Panc1 (cell line): ENCODE measurements around the gene MAGI1. TPM values are rescaled to one million over a fixed set of nuclear protein-coding genes. Genes with fewer than 3 reads are reported as not detected.

Experiments
- ATAC-seq: fragments of 200-7000 bp; cut with Tn5 transposase; 2 replicates; pipeline ENCODE4 v1.9.1; 2020; ENCODE audit warnings: mild to moderate bottlenecking, moderate library complexity
- BruUV-seq: library from RNA; stranded (reverse); fragments of 400-500 nt; replicated peaks from 2 replicates; lab custom pipeline; 2021; lab: Mats Ljungman, UMichigan
- CTCF ChIA-PET: fragments of 300-600 bp; sonication (Branson Sonifier 250); formaldehyde crosslinking; loops from one replicate; lab custom pipeline; 2022; ENCODE audit warnings: antibody characterized with exemption; lab: Charles Lee
- POLR2A ChIA-PET: fragments of 300-600 bp; sonication (Branson Sonifier 250); formaldehyde crosslinking; loops from one replicate; lab custom pipeline; 2022; ENCODE audit warnings: antibody characterized with exemption; lab: Charles Lee
- DNase-seq: peaks from one replicate; pipeline ENCODE4 v3.0.0-alpha.2; 2010; ENCODE audit warnings: low read depth, low spot score
- H3K27ac ChIP-seq: 2 replicates; pipeline ENCODE4 v1.5.1; 2011; ENCODE audit warnings: mild to moderate bottlenecking, low read length, inconsistent platforms
- H3K27me3 ChIP-seq: fragments of 200-500 bp; sonication (Bioruptor generic); 2 replicates; pipeline ENCODE4 v1.6.0; 2014; ENCODE audit warnings: low read length, inconsistent platforms; ENCODE audit not compliant: control insufficient read depth, insufficient read depth
- H3K36me3 ChIP-seq: fragments of 200-500 bp; sonication (Bioruptor generic); 2 replicates; pipeline ENCODE4 v1.5.1; 2014; ENCODE audit warnings: inconsistent platforms, mild to moderate bottlenecking, low read length, moderate library complexity; ENCODE audit not compliant: control insufficient read depth, insufficient read depth
- H3K4me1 ChIP-seq: 2 replicates; pipeline ENCODE4 v1.5.1; 2011; ENCODE audit warnings: inconsistent platforms, mild to moderate bottlenecking, low read length, moderate library complexity; ENCODE audit not compliant: control insufficient read depth, insufficient read depth
- H3K4me3 ChIP-seq, 2 experiments: 2 replicates each; pipeline ENCODE4 v1.5.1; 2011 to 2012; ENCODE audit warnings: low read depth in 2 of 2, low read length in 2 of 2, mild to moderate bottlenecking in 2 of 2, inconsistent platforms in 1 of 2, moderate library complexity in 1 of 2
- H3K9me3 ChIP-seq: fragments of 200-500 bp; sonication (Bioruptor generic); 2 replicates; pipeline ENCODE4 v1.5.1; 2014; ENCODE audit warnings: low read depth, mild to moderate bottlenecking, inconsistent platforms, low read length, moderate library complexity; ENCODE audit not compliant: control insufficient read depth, insufficient read depth
- POLR2AphosphoS5 ChIP-seq: IDR thresholded peaks from 2 replicates; pipeline ENCODE4 v1.6.1; 2012; ENCODE audit warnings: mild to moderate bottlenecking, low read depth, low read length, moderate library complexity
- REST ChIP-seq, 2 experiments: IDR thresholded peaks; 2 replicates each; pipeline ENCODE4 v1.6.1; 2011 to 2012; ENCODE audit warnings: low read depth in 2 of 2, control low read depth in 1 of 2, low read length in 1 of 2, mild to moderate bottlenecking in 1 of 2, moderate library complexity in 1 of 2; ENCODE audit not compliant: insufficient read depth in 1 of 2
- SIN3A ChIP-seq: IDR thresholded peaks from 2 replicates; pipeline ENCODE4 v1.6.1; 2012; ENCODE audit warnings: low read depth, mild to moderate bottlenecking, low read length, moderate library complexity, borderline replicate concordance; ENCODE audit not compliant: insufficient read depth
- TCF7L2 ChIP-seq: IDR thresholded peaks from 2 replicates; pipeline ENCODE4 v1.6.1; 2011; ENCODE audit warnings: mild to moderate bottlenecking, low read depth, low read length, inconsistent platforms
- in situ Hi-C: cut with HindIII; loops from 2 replicates; pipeline ENCODE4 v1.10.0; 2016; ENCODE audit warnings: low sequenced_read_pairs, low pct_unique_long_range_greater_than_20kb
- intact Hi-C: fragments of 100-400 bp; cut with micrococcal nuclease; formaldehyde crosslinking; loops from one replicate; pipeline ENCODE4 v1.10.0; 2022; ENCODE audit not compliant: unreplicated experiment
- total RNA-seq: library from RNA; stranded (reverse); gene quantifications from one replicate; pipeline ENCODE4 v1.2.1, GENCODE V29; 2021; ENCODE audit not compliant: unreplicated experiment
- TF ChIP-seq, protein P1 (sequence below): fragments of 450-650 bp; IDR thresholded peaks from 2 replicates; pipeline ENCODE4 v1.5.1; 2017; ENCODE audit warnings: mild to moderate bottlenecking

Gene MAGI1
- total RNA-seq, 1 experiment from 2014 or later = 9.5 TPM

DNA sequence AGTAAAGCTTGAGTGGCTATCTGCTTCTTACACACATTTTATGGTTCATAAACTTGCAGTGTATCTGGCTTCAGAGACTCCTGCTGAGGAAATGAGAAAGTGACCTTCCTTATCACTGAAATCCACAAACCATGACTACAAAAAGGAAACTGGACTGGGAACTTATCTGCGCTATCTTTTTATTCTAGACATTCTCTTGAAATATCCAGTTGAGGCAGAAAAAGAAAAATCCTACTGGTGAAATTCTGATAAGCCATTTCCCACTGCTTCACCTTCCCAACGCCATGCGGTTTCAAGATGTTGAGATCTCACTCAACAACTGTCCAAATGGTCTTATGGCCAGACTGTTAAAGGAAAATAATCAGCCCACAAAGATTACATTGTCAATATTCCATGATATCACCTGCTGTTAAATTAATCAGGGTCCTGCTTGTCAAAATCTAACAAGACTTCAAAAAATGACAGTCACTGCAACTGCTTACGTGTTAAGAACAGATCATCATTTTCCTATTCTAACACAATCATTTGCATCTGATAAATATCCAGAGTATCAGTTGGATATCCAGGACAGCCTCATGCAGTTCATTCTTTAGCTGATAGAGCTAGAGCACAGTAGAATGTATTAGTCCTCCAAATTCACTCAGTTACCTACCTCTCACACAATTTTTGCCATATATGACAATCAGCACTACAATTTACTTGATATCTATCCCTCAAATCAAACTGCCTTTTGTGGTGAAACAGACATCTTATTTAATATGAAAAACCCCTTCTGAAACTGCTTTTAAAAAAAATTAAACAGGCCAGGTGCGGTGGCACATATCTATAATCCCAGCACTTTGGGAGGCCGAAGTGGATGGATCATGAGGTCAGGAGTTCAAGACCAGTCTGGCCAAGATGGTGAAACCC, 538.1 kb downstream of the MAGI1 start:
- no peaks in the 10 kb centered on the region for H3K9me3 ChIP-seq
- intact Hi-C loops (no loop called here), in situ Hi-C loops (no loop called here)
- H3K27ac ChIP-seq = no peak overlapping the region
- ChIA-PET POLR2A (no interaction called here), CTCF (no interaction called here)
- H3K36me3 ChIP-seq = no peaks in the 10 kb centered on the region
- ATAC-seq = no peak
- no peaks in the 10 kb centered on the region for H3K27me3 ChIP-seq
- no TSS peak for BruUV-seq
- DNase-seq = no peak
- H3K4me3 ChIP-seq = no peak overlapping the region
- TF ChIP-seq REST (IDR thresholded peaks at IDR 0.05; ENCODE audit: insufficient read depth in 1 of 2, low read depth in 2 of 2, low read length in 1 of 2) (no peak), TCF7L2 (no peak), POLR2AphosphoS5 (no peak)
- TF ChIP-seq, protein P1, sequence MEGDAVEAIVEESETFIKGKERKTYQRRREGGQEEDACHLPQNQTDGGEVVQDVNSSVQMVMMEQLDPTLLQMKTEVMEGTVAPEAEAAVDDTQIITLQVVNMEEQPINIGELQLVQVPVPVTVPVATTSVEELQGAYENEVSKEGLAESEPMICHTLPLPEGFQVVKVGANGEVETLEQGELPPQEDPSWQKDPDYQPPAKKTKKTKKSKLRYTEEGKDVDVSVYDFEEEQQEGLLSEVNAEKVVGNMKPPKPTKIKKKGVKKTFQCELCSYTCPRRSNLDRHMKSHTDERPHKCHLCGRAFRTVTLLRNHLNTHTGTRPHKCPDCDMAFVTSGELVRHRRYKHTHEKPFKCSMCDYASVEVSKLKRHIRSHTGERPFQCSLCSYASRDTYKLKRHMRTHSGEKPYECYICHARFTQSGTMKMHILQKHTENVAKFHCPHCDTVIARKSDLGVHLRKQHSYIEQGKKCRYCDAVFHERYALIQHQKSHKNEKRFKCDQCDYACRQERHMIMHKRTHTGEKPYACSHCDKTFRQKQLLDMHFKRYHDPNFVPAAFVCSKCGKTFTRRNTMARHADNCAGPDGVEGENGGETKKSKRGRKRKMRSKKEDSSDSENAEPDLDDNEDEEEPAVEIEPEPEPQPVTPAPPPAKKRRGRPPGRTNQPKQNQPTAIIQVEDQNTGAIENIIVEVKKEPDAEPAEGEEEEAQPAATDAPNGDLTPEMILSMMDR = no peak
- H3K4me1 ChIP-seq = no peaks in the 10 kb centered on the region

- BruUV-seq = no TSS peak
- no peak for TF ChIP-seq SIN3A
- TF ChIP-seq POLR2AphosphoS5 = no peak
- TF ChIP-seq REST (IDR thresholded peaks at IDR 0.05; ENCODE audit: insufficient read depth in 1 of 2, low read depth in 2 of 2, low read length in 1 of 2) = no peak
- TF ChIP-seq, protein P1 = no peak
- no peak for TF ChIP-seq TCF7L2
- Histone ChIP-seq H3K4me3 (no peak overlapping the region), H3K27me3 (no peaks in the 10 kb centered on the region), H3K9me3 (no peaks in the 10 kb centered on the region), H3K4me1 (no peaks in the 10 kb centered on the region), H3K36me3 (no peaks in the 10 kb centered on the region), H3K27ac (no peak overlapping the region)
- in situ Hi-C loops = no loop called here
- DNase-seq (no peak), ATAC-seq (no peak)
- intact Hi-C loops = no loop called here
- CTCF ChIA-PET = no interaction called here
- POLR2A ChIA-PET = no interaction called here
Measured at GRCh38 chr3:65497846-65498245, 540.9 kb downstream of the MAGI1 start.
